ENCODE results near the gene DMPK. TPM values are rescaled to one million over a fixed set of nuclear protein-coding genes. Genes with fewer than 3 reads are reported as not detected.
"Not testable (repeated sequence)": the region's sequence is repeated elsewhere in the genome, so short reads cannot be mapped to it uniquely, and the experiment has no call there.

Gene DMPK
- total RNA-seq, 1 experiment from 2014 or later: 25.1 TPM

GRCh38 chr19:45815481-45816216, 33.4 kb upstream of the DMPK start:
- DNase-seq (ENCODE audit: low spot score): no peak

GRCh38 chr19:45814851-45815480, 32.7 kb upstream of the DMPK start, which contains the start of gene RSPH6A:
TSS of gene RSPH6A (minus strand) at chr19:45815308. CDS start at chr19:45815176, 132 bp downstream.
- DNase-seq (ENCODE audit: low spot score): no peak

- no peak for DNase-seq (ENCODE audit: low spot score)
Measured at GRCh38 chr19:45814166-45814780, 32.0 kb upstream of the DMPK start.

- no peak for DNase-seq (ENCODE audit: low spot score)
Measured at GRCh38 chr19:45812297-45812696, 30.0 kb upstream of the DMPK start.

- DNase-seq (ENCODE audit: low spot score): peak; percentile 72
Measured at GRCh38 chr19:45809643-45810159, 27.4 kb upstream of the DMPK start.

- no peak for DNase-seq (ENCODE audit: low spot score)
Measured at GRCh38 chr19:45805719-45806118, 23.4 kb upstream of the DMPK start.

GRCh38 chr19:45804959-45805230, 22.6 kb upstream of the DMPK start:
- DNase-seq (ENCODE audit: low spot score): no peak

- DNase-seq (ENCODE audit: low spot score): no peak
Measured at GRCh38 chr19:45804140-45804958, 22.1 kb upstream of the DMPK start.

GRCh38 chr19:45801603-45802175, 19.4 kb upstream of the DMPK start:
- DNase-seq (ENCODE audit: low spot score): no peak

- DNase-seq (ENCODE audit: low spot score): peak; percentile 58
Measured at GRCh38 chr19:45800070-45800553, 17.8 kb upstream of the DMPK start.

GRCh38 chr19:45799541-45799940, 17.3 kb upstream of the DMPK start:
- not testable (repeated sequence) for DNase-seq (ENCODE audit: low spot score)

GRCh38 chr19:45798995-45799517, 16.8 kb upstream of the DMPK start:
- peak; percentile 48 for DNase-seq (ENCODE audit: low spot score)

GRCh38 chr19:45794627-45795026, 12.3 kb upstream of the DMPK start:
- no peak for DNase-seq (ENCODE audit: low spot score)

- DNase-seq (ENCODE audit: low spot score): no peak
Measured at GRCh38 chr19:45793876-45794275, 11.6 kb upstream of the DMPK start.

- no peak for DNase-seq (ENCODE audit: low spot score)
Measured at GRCh38 chr19:45793178-45793564, 10.9 kb upstream of the DMPK start.

- DNase-seq (ENCODE audit: low spot score): peak; percentile 91
Measured at GRCh38 chr19:45792470-45793177, 10.3 kb upstream of the DMPK start, which contains the start of gene DMWD. TSS of gene DMWD (minus strand) at chr19:45792845. CDS start at chr19:45792756, 89 bp downstream.

GRCh38 chr19:45791744-45792469, 9.6 kb upstream of the DMPK start:
- DNase-seq (ENCODE audit: low spot score): no peak

GRCh38 chr19:45790942-45791341, 8.7 kb upstream of the DMPK start:
- DNase-seq (ENCODE audit: low spot score): no peak

GRCh38 chr19:45789035-45789786, 6.9 kb upstream of the DMPK start:
- DNase-seq (ENCODE audit: low spot score): no peak
